Stomach (tissue), 9 donors: ENCODE data around the gene GALE. TPM values are rescaled to one million over a fixed set of nuclear protein-coding genes. Genes with fewer than 3 reads are reported as not detected.

Source experiments
- DNase-seq, 2 donors: peaks; one replicate each; pipeline versions ENCODE4 v3.0.0 to v3.0.0-alpha.2; 2013 to 2019
- H3K27ac ChIP-seq, 5 donors: fragments of 200-600 bp in 4 of 5; sonication (generic) in 4 of 5; one replicate each; pipeline ENCODE4 v1.5.1; 2013 to 2019; ENCODE audit warnings: mild to moderate bottlenecking in 1 of 5, moderate library complexity in 1 of 5
- H3K27me3 ChIP-seq, 3 donors: fragments of 200-600 bp; sonication (generic); one replicate each; pipeline ENCODE4 v1.5.1; 2017 to 2019; ENCODE audit warnings: mixed run types in 1 of 3
- H3K36me3 ChIP-seq, 4 donors: fragments of 200-600 bp; sonication (generic); 1 replicate in 3 of 4; 2 replicates in 1 of 4; pipeline ENCODE4 v1.5.1; 2016 to 2019
- H3K4me1 ChIP-seq, 4 donors: fragments of 200-600 bp; sonication (generic); one replicate each; pipeline ENCODE4 v1.5.1; 2016 to 2019
- H3K4me3 ChIP-seq, 4 donors: fragments of 200-600 bp; sonication (generic) in 3 of 4; one replicate each; pipeline ENCODE4 v1.5.1; 2016 to 2019; ENCODE audit warnings: mild to moderate bottlenecking in 1 of 4
- H3K9me3 ChIP-seq, 4 donors: fragments of 200-600 bp; sonication (generic); one replicate each; pipeline ENCODE4 v1.5.1; 2016 to 2019
- CTCF ChIP-seq, 7 experiments: fragments of 450-650 bp in 4 of 7; fragments of 200-600 bp in 3 of 7; sonication (generic) in 3 of 7; IDR thresholded peaks; one replicate each; pipeline ENCODE4 v1.5.1; 2016 to 2019; ENCODE audit warnings: antibody characterized with exemption in 7 of 7, control low read depth in 2 of 7, mild to moderate bottlenecking in 1 of 7
- EP300 ChIP-seq: sonication (generic); formaldehyde crosslinking; IDR thresholded peaks from one replicate; pipeline ENCODE4 v1.6.1; 2017; ENCODE audit warnings: antibody characterized with exemption
- POLR2A ChIP-seq, 4 donors: fragments of 450-650 bp; IDR thresholded peaks; one replicate each; pipeline ENCODE4 v1.6.1; 2016; ENCODE audit warnings: antibody characterized with exemption in 4 of 4, control low read depth in 2 of 4, mild to moderate bottlenecking in 1 of 4, moderate library complexity in 1 of 4
- POLR2AphosphoS5 ChIP-seq, 3 donors: sonication (generic); formaldehyde crosslinking; IDR thresholded peaks; one replicate each; pipeline ENCODE4 v1.6.1; 2016; ENCODE audit warnings: antibody characterized with exemption in 3 of 3
- WGBS, 5 donors: extraction: QIAGEN DNeasy Blood & Tissue Kit in 3 of 5; methylation state at CpG; one replicate each; pipeline versions ENCODE4 v1.1.5 to v1.1.7; 2013 to 2018; 5-methylcytosine and 5-hydroxymethylcytosine counted together
- intact Hi-C: fragments of 100-400 bp; cut with DNase I; formaldehyde crosslinking; loops from one replicate; pipeline ENCODE4 v1.15.1; 2023; ENCODE audit warnings: low total_unique reads
- polyA plus RNA-seq, 3 donors: library from polyadenylated mRNA; stranded (reverse); fragments of 200-250 nt; gene quantifications; one replicate each; pipeline ENCODE4 v1.2.3, GENCODE V29; 2013
- total RNA-seq, 5 donors: library from RNA; depleted of rRNA; stranded (reverse); fragments of >200 nt; gene quantifications; one replicate each; pipeline versions ENCODE4 v1.1.0 to v1.2.3, GENCODE V29; 2014 to 2016
- donor health status: healthy with polysubstance abuse.
- donor health status: Bipolar disorder and iron deficiency.
- donor health status: healthy.

GALE gene
- total and polyA plus RNA-seq, 8 donors = 34.4 to 443 (median 149) TPM

DNA sequence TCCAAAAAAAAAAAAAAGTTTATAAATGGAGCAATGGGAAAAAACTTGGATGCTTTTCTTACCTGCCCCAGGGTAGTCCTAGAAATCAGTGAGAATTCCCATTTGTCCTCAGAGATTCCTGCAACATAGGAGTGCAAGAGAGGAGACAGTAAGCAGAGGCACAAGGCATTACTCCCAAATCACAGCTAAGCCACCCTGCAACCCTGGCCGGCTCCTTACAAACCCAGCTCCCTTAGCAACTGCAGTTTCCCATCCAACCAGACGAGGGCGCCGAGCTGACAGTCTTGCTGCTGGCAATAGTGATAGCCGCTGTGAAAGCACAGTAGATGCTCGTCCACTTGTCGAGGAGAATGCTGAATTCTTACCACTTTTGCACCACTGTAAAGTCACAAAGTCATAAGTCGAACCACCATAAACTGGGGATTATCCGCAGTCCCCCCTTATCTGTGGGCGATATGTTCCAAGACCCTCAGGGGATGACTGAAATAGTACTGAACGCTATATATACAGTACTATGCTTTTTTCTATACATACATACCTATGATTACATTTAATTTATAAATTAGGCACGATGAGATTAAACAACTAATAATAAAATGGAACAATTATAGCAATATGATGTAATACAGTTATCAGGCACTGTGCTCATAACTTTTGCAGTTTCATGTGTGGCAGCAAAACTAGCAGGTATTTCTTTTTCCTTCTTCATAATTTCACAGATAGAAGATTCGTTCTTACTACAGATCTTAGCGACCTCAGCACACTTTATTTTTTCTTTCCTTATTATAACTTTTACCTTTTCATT, 28.3 kb downstream of the GALE start:
- intact Hi-C loops = no loop called here
- Histone ChIP-seq H3K4me1 (peaks cover 10 to 50% (median 30%) of the 10 kb centered on the region in 4 donors), H3K4me3 (no peak overlapping the region), H3K27ac (no peak overlapping the region), H3K27me3 (no peaks in the 10 kb centered on the region), H3K36me3 (peaks cover 0 to 32% (median 27%) of the 10 kb centered on the region in 4 donors), H3K9me3 (no peaks in the 10 kb centered on the region)
- DNase-seq = peak; percentile 93 to 94
- WGBS, 5 donors = 15 to 19% (median 18%) methylated on average over 11 to 14 of the region's 14 CpGs
- TF ChIP-seq POLR2AphosphoS5 (IDR thresholded peaks at IDR 0.05) (peak in 1 of 3 donors; percentile 67), POLR2A (IDR thresholded peaks at IDR 0.05) (no peak), CTCF (IDR thresholded peaks at IDR 0.05) (peak in 6 of 7 experiments; percentile 6 to 96 (median 90)), EP300 (no peak)

- H3K27ac ChIP-seq = no peak overlapping the region
- intact Hi-C loops = no loop called here
- TF ChIP-seq EP300 = no peak
- 80 to 88% (median 87%) methylated on average over 5 of the region's 5 CpGs for WGBS, 5 donors
- no peaks in the 10 kb centered on the region for H3K9me3 ChIP-seq
- H3K36me3 ChIP-seq = peaks cover 8 to 60% (median 49%) of the 10 kb centered on the region in 4 donors
- peaks cover 4 to 37% (median 15%) of the 10 kb centered on the region in 4 donors for H3K4me1 ChIP-seq
- H3K27me3 ChIP-seq = no peaks in the 10 kb centered on the region
- no peak overlapping the region for H3K4me3 ChIP-seq
- no peak for DNase-seq
Measured at GRCh38 chr1:23768733-23769132, 31.8 kb downstream of the GALE start.

GRCh38 chr1:23763041-23763577, 37.4 kb downstream of the GALE start:
- Histone ChIP-seq H3K27ac (peak overlapping the region in 2 of 5 donors; percentile 9 to 34), H3K36me3 (peaks cover 42 to 85% (median 82%) of the 10 kb centered on the region in 4 donors), H3K4me3 (no peak overlapping the region), H3K27me3 (no peaks in the 10 kb centered on the region), H3K4me1 (peaks cover 0 to 68% (median 11%) of the 10 kb centered on the region in 4 donors), H3K9me3 (no peaks in the 10 kb centered on the region)
- intact Hi-C loops = no loop called here
- 46 to 75% (median 51%) methylated on average over 7 of the region's 7 CpGs for WGBS, 5 donors
- peak in 1 of 2 donors; percentile 44 for DNase-seq
- no peak for TF ChIP-seq POLR2AphosphoS5 (IDR thresholded peaks at IDR 0.05)
- TF ChIP-seq EP300 = no peak
- TF ChIP-seq CTCF (IDR thresholded peaks at IDR 0.05) = no peak
- TF ChIP-seq POLR2A (IDR thresholded peaks at IDR 0.05) = no peak

GRCh38 chr1:23759277-23759676, 41.3 kb downstream of the GALE start:
- Histone ChIP-seq H3K4me3 (no peak overlapping the region), H3K36me3 (peaks cover 72 to 98% (median 94%) of the 10 kb centered on the region in 4 donors), H3K27me3 (no peaks in the 10 kb centered on the region), H3K9me3 (no peaks in the 10 kb centered on the region), H3K27ac (no peak overlapping the region), H3K4me1 (peaks cover 0 to 62% (median 11%) of the 10 kb centered on the region in 4 donors)
- TF ChIP-seq POLR2AphosphoS5 (IDR thresholded peaks at IDR 0.05) (no peak), POLR2A (IDR thresholded peaks at IDR 0.05) (no peak), CTCF (IDR thresholded peaks at IDR 0.05) (no peak), EP300 (no peak)
- DNase-seq = no peak
- 34 to 58% (median 53%) methylated on average over 4 of the region's 4 CpGs for WGBS, 5 donors
- intact Hi-C loops = no loop called here
